Epithelial cell of esophagus (primary cell): ENCODE data around the gene TRERF1.

Experiments
- DNase-seq: peaks from one replicate; pipeline ENCODE4 v3.0.0; 2010; ENCODE audit warnings: low read depth
- H3K4me3 ChIP-seq: 2 replicates; pipeline ENCODE4 v1.5.1; 2011; ENCODE audit warnings: mild to moderate bottlenecking, low read length, control low read depth
- CTCF ChIP-seq: IDR thresholded peaks from 2 replicates; pipeline ENCODE4 v1.5.1; 2011; ENCODE audit warnings: low read depth, mild to moderate bottlenecking, low read length, control low read depth, inconsistent platforms; ENCODE audit not compliant: insufficient read depth; ENCODE audit errors: missing control alignments

Gene TRERF1

DNA sequence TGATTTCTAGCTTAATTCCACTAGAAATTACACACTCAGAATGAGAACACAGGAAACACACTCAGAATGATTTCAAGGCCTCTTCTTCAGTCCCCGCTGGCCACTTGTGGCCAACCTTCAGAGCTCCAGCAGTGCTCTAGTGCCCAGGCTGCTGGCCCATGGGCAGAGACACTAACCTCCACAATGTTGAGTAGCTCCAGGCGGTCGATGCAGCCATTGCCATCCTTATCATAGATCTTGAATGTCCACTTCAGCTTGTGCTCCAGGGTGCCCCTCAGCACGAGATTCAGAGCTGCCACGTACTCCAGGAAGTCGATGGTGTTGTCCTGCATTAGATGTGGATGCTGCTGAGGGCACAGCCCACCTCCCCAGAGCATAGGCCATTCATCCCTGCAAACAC, 263.3 kb downstream of the TRERF1 start:
- TF ChIP-seq CTCF, result no peak
- no peak overlapping the region for H3K4me3 ChIP-seq
- DNase-seq, result no peak

DNA sequence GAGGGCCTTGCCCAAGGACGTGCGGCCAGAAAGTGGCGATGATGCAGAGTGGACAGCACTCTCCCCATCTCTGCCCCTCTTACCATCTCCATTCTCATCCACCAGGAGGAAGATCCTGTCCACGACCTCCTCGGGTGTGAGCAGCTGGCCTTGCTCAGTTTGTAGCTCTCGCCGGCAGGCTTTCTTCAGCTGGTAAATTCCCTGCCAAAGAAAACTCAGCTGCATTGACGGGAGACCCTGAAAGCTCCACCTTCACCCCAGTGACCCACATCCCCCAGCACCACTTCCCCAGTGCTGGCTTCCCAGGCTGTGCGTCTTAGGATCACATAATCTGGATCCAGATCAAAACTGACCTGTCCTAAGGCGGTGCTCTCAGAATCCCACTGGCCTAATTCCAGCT, 266.1 kb downstream of the TRERF1 start:
- no peak overlapping the region for H3K4me3 ChIP-seq
- TF ChIP-seq CTCF, result no peak
- DNase-seq, result no peak

GRCh38 chr6:42184475-42184874, 267.3 kb downstream of the TRERF1 start:
- TF ChIP-seq CTCF, result no peak
- H3K4me3 ChIP-seq, result no peak overlapping the region
- no peak for DNase-seq

DNA sequence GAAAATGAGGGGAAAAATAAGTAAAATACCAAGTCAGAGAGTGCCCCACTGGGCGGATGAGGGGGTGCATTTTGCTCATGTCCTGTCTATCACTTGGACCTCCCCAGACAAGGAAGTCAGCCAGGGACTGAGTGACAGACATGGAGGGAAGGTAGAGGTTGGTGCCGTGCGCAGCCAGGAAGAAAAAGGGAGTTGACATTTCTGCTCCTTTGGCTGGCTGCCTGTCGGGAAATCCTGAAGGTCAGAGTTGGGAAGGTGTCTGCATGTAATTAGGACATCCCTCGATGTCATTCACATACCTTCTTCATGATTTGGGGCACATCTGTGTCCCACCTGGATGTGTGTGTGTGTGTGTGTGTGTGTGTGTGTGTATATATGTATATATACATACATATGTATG, 269.6 kb downstream of the TRERF1 start:
- TF ChIP-seq CTCF, result no peak
- no peak for DNase-seq
- no peak overlapping the region for H3K4me3 ChIP-seq

- peak; percentile 63 for DNase-seq
- no peak for TF ChIP-seq CTCF
- no peak overlapping the region for H3K4me3 ChIP-seq
Measured at GRCh38 chr6:42179945-42180313, 271.8 kb downstream of the TRERF1 start.

DNA sequence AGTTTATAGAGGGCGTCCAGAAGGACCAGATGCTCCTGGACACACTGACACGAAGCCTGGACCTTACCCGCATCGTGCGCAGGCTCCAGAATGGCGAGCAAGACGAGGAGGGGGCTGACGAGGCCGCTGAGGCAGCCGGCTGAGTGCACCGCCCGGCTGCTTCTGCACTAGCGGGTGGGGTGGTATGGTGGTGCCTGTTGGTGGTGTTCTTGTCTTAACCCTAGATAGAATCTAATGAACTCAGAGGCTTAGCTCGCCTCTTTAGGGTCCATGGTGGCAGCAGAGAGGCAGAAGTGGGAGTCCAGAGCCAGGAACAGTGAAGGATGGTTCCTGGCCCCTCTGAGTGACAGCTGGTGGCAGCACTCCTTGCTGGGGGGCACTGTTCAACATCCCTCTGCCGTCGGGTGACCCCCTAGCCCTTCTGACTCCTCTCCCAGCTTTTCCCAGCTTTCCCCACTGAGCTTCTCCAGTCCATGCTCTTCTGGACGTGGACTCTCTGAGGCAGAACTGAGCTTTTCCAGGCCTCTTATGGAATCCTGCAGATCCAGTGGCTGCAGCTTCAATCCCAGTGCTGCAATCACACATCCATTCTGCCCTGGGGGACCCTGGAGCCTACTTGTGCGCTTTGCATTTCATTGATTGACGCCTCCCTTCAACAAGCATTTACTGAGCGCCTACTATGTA, 272.3 kb downstream of the TRERF1 start:
- no peak for DNase-seq
- TF ChIP-seq CTCF, result no peak
- no peak overlapping the region for H3K4me3 ChIP-seq
